ENCODE measurements around the gene ZNF189. TPM values are rescaled to one million over a fixed set of nuclear protein-coding genes. Genes with fewer than 3 reads are reported as not detected.

ZNF189 gene
- polyA plus RNA-seq, 2 of the 4 experiments (the other 2 are of a cell fraction), result 8.8 to 13.9 TPM

DNA sequence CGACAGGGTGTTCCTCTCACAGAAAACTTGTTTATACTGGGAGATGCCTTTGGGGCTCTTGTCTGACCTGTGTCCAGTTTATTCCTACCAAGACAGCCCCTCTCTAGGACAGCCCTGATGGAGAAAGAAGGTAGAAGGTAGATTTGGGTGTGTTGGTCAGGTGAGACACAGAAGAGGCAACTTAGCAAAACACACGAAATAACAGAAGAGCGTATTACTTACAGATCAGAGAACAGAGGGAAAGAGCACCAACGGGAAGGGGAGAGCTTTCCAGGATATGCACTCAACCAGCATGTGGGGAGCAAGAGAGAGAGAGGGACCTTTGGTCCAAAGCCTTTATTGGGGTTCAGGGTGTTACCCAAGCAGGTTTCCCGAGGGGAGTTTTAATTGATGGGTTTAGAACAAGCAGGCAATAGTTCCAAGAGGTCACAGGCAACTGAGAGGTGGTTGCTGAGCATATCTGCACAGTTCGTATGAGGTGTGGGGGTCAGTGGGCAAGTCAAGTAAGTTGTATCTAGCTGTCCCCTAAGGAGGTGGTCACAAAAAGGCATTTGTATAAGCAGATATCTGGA is 45.7 kb upstream of the ZNF189 start:
- Histone ChIP-seq H3K4me3 (no peak overlapping the region), H3K9me3 (peaks cover 15% of the 10 kb centered on the region; the same call in 2 of the 3 replicates), H3K27ac (peak overlapping the region; percentile 96 to 98), H3K4me1 (peaks cover 28% of the 10 kb centered on the region), H3K4me2 (no peak overlapping the region)
- ATAC-seq, result no peak
- TF ChIP-seq JUNB (IDR thresholded peaks at IDR 0.05), result no peak
- TF ChIP-seq KDM5A (IDR thresholded peaks at IDR 0.05), result no peak
- ChIA-PET POLR2A (interaction anchor here (0.5 kb wide), 1 partner anchor 21 kb away, joined by 3 read pairs; no protein-coding TSS in a partner anchor), CTCF (no interaction called here)
- FAIRE-seq, result no peak
- no peak for DNase-seq (ENCODE audit: low read depth in 1 of 2, low spot score in 1 of 2)
- WGBS (ENCODE audit: missing lambda C conversion rate), result 79% methylated on average over 6 of the region's 6 CpGs

DNA sequence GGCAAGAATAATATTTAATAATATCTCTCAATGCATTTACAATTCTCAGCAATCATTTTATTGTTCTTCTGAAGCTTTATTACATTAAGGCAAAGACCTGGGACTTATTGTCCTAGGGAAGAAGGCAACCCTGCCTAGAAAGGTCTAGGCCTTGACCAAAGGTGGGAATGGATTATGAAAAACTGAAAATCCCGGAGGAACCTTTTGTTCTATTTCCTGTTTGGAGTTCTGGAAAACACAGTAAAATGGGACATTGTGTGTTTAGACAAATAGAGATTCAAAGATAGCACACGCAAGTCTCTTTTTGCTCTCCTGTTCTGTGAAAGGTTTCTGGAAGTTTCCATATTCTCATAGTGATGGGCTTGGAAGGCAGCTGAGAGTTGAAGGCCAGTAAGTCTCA is 45.0 kb upstream of the ZNF189 start:
- ATAC-seq, result no peak
- peaks cover 15% of the 10 kb centered on the region; the same call in 2 of the 3 replicates for H3K9me3 ChIP-seq
- peak overlapping the region; percentile 96 to 98 for H3K27ac ChIP-seq
- peaks cover 28% of the 10 kb centered on the region for H3K4me1 ChIP-seq
- FAIRE-seq, result no peak
- POLR2A ChIA-PET, result interaction anchor here (1.0 kb wide), 1 partner anchor 30 kb away, joined by 3 read pairs; no protein-coding TSS in a partner anchor
- TF ChIP-seq CBX8 (IDR thresholded peaks at IDR 0.05) (no peak), POLR2AphosphoS2 (conservative IDR thresholded peaks at IDR 0.05; ENCODE audit: low read length) (no peak), GATA3 (IDR thresholded peaks at IDR 0.05; ENCODE audit: borderline replicate concordance) (no peak), MAFK (IDR thresholded peaks at IDR 0.05; ENCODE audit: partially characterized antibody) (no peak), FOXS1 (CRISPR knock-in tag; IDR thresholded peaks at IDR 0.05) (no peak), NR3C1 (IDR thresholded peaks at IDR 0.05) (no peak), EHMT2 (IDR thresholded peaks at IDR 0.05; ENCODE audit: low read depth) (no peak), ZC3H11A (IDR thresholded peaks at IDR 0.05) (no peak), RFX5 (IDR thresholded peaks at IDR 0.05) (no peak), CHD4 (IDR thresholded peaks at IDR 0.05; ENCODE audit: borderline replicate concordance) (no peak), JUNB (IDR thresholded peaks at IDR 0.05) (no peak), RARB (CRISPR knock-in tag; IDR thresholded peaks at IDR 0.05) (no peak)
- TF ChIP-seq, protein P1, sequence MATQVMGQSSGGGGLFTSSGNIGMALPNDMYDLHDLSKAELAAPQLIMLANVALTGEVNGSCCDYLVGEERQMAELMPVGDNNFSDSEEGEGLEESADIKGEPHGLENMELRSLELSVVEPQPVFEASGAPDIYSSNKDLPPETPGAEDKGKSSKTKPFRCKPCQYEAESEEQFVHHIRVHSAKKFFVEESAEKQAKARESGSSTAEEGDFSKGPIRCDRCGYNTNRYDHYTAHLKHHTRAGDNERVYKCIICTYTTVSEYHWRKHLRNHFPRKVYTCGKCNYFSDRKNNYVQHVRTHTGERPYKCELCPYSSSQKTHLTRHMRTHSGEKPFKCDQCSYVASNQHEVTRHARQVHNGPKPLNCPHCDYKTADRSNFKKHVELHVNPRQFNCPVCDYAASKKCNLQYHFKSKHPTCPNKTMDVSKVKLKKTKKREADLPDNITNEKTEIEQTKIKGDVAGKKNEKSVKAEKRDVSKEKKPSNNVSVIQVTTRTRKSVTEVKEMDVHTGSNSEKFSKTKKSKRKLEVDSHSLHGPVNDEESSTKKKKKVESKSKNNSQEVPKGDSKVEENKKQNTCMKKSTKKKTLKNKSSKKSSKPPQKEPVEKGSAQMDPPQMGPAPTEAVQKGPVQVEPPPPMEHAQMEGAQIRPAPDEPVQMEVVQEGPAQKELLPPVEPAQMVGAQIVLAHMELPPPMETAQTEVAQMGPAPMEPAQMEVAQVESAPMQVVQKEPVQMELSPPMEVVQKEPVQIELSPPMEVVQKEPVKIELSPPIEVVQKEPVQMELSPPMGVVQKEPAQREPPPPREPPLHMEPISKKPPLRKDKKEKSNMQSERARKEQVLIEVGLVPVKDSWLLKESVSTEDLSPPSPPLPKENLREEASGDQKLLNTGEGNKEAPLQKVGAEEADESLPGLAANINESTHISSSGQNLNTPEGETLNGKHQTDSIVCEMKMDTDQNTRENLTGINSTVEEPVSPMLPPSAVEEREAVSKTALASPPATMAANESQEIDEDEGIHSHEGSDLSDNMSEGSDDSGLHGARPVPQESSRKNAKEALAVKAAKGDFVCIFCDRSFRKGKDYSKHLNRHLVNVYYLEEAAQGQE (IDR thresholded peaks at IDR 0.05), result no peak
- TF ChIP-seq, protein P2, sequence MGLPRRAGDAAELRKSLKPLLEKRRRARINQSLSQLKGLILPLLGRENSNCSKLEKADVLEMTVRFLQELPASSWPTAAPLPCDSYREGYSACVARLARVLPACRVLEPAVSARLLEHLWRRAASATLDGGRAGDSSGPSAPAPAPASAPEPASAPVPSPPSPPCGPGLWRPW (IDR thresholded peaks at IDR 0.05), result no peak
- peak overlapping the region; percentile 74 for H3K4me2 ChIP-seq
- CTCF ChIA-PET, result interaction anchor here (1.3 kb wide), 1 partner anchor 21 kb away, joined by 4 read pairs; no protein-coding TSS in a partner anchor
- no peak for DNase-seq (ENCODE audit: low read depth in 1 of 2, low spot score in 1 of 2)
- WGBS (ENCODE audit: missing lambda C conversion rate), result 95% methylated on average over 2 of the region's 2 CpGs
- no peak overlapping the region for H3K4me3 ChIP-seq

DNA sequence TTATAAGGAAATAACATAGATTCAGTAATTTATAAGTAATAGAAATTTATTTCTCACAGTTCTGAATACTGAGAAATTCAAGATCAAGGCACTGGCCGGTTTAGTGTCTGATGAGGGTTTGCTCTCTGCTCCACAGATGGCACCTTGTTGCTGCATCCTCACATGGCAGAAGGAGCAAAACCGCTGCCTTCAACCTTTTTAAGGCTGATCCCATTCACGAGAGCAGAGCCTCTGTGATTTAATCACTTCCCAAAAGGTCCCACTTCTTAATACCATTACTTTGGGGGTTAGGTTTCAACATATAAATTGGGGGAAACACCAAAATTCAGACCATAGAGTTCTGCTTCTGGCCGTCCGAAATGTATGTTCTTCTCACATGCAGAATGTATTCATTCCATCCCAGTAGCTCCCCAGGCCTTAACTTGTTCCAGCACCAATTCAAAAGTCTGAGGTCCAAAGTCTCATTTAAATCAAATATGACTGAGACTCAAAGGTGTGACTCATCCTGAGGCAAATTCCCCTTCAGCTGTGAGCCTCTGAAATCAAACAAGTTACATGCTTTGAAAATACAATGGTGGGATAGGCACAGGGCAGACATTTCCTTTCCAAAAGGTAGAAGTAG is 44.4 kb upstream of the ZNF189 start:
- CTCF ChIA-PET, result interaction anchor here (1.3 kb wide), 1 partner anchor 21 kb away, joined by 4 read pairs; no protein-coding TSS in a partner anchor
- POLR2A ChIA-PET, result interaction anchor here (1.0 kb wide), 1 partner anchor 30 kb away, joined by 3 read pairs; no protein-coding TSS in a partner anchor
- Histone ChIP-seq H3K4me1 (peaks cover 28% of the 10 kb centered on the region), H3K4me3 (no peak overlapping the region), H3K9me3 (peaks cover 15% of the 10 kb centered on the region; the same call in 2 of the 3 replicates), H3K4me2 (peak overlapping the region; percentile 74), H3K27ac (peak overlapping the region; percentile 96 to 98)
- peak; percentile 35 to 90 for DNase-seq (ENCODE audit: low read depth in 1 of 2, low spot score in 1 of 2)
- peak; percentile 94 to 96 for ATAC-seq
- peak; percentile 97 for FAIRE-seq
- 14% methylated on average over 5 of the region's 5 CpGs for WGBS (ENCODE audit: missing lambda C conversion rate)
- TF ChIP-seq RAD21 (conservative IDR thresholded peaks at IDR 0.05 in 1 of 2, IDR thresholded peaks at IDR 0.05 in 1 of 2) (peak in 1 of 2 experiments; percentile 33; a peak in 1 of 5 replicates), FOXS1 (CRISPR knock-in tag; IDR thresholded peaks at IDR 0.05) (no peak), SREBF2 (IDR thresholded peaks at IDR 0.05) (no peak), ZSCAN20 (CRISPR knock-in tag; IDR thresholded peaks at IDR 0.05) (no peak), GATA3 (IDR thresholded peaks at IDR 0.05; ENCODE audit: borderline replicate concordance) (no peak; the same call in 1 of the 2 replicates), ESRRA (IDR thresholded peaks at IDR 0.05; ENCODE audit: borderline replicate concordance, low read length) (no peak), SMC3 (IDR thresholded peaks at IDR 0.05) (peak; percentile 32; the same call in 2 of the 3 replicates), RCOR1 (IDR thresholded peaks at IDR 0.05; ENCODE audit: low read depth, low read length) (no peak), MYC (IDR thresholded peaks at IDR 0.05; ENCODE audit: borderline replicate concordance, low read length) (no peak), KDM1A (IDR thresholded peaks at IDR 0.05; ENCODE audit: low read depth) (no peak), CEBPB (IDR thresholded peaks at IDR 0.05) (peak in 1 of 2 experiments; percentile 15; a peak in 1 of 4 replicates), JUNB (IDR thresholded peaks at IDR 0.05) (peak; percentile 57), HEYL (CRISPR knock-in tag; IDR thresholded peaks at IDR 0.05) (no peak), CHD4 (IDR thresholded peaks at IDR 0.05; ENCODE audit: borderline replicate concordance) (no peak), CBX8 (IDR thresholded peaks at IDR 0.05) (no peak), MAZ (IDR thresholded peaks at IDR 0.05; ENCODE audit: borderline replicate concordance, low read depth, low read length) (no peak), EP300 (IDR thresholded peaks at IDR 0.05) (peak in 1 of 2 experiments; percentile 41; a peak in 2 of 5 replicates)
- TF ChIP-seq, protein P3, sequence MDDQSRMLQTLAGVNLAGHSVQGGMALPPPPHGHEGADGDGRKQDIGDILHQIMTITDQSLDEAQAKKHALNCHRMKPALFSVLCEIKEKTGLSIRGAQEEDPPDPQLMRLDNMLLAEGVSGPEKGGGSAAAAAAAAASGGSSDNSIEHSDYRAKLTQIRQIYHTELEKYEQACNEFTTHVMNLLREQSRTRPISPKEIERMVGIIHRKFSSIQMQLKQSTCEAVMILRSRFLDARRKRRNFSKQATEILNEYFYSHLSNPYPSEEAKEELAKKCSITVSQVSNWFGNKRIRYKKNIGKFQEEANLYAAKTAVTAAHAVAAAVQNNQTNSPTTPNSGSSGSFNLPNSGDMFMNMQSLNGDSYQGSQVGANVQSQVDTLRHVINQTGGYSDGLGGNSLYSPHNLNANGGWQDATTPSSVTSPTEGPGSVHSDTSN (IDR thresholded peaks at IDR 0.05), result no peak
- TF ChIP-seq, protein P4, sequence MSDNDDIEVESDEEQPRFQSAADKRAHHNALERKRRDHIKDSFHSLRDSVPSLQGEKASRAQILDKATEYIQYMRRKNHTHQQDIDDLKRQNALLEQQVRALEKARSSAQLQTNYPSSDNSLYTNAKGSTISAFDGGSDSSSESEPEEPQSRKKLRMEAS (IDR thresholded peaks at IDR 0.05), result peak; percentile 70

Data from A549 (cell line).